ENCODE measurements around the gene SVIL.

SVIL gene

GRCh38 chr10:29647478-29647877 lies 12.7 kb upstream of the SVIL start:
- Histone ChIP-seq H3K27me3 (ENCODE audit: control insufficient read depth, insufficient read depth, low read length) (no peaks in the 10 kb centered on the region), H3K36me3 (ENCODE audit: control insufficient read depth, insufficient read depth, low read length) (no peaks in the 10 kb centered on the region), H3K4me1 (ENCODE audit: control insufficient read depth, insufficient read depth, low read length) (peaks cover 54% of the 10 kb centered on the region), H3K9ac (ENCODE audit: low read length) (no peak overlapping the region), H3K27ac (ENCODE audit: low read depth, low read length) (peak overlapping the region; percentile 80), H3K4me3 (ENCODE audit: low read length) (no peak overlapping the region)

- H3K27ac ChIP-seq (ENCODE audit: low read depth, low read length), result peak overlapping the region; percentile 85
- H3K27me3 ChIP-seq (ENCODE audit: control insufficient read depth, insufficient read depth, low read length), result no peaks in the 10 kb centered on the region
- H3K4me1 ChIP-seq (ENCODE audit: control insufficient read depth, insufficient read depth, low read length), result peaks cover 52% of the 10 kb centered on the region
- H3K36me3 ChIP-seq (ENCODE audit: control insufficient read depth, insufficient read depth, low read length), result no peaks in the 10 kb centered on the region
- no peak overlapping the region for H3K9ac ChIP-seq (ENCODE audit: low read length)
- H3K4me3 ChIP-seq (ENCODE audit: low read length), result peak overlapping the region; percentile 24
These were observed 12.2 kb upstream of the SVIL start for GRCh38 chr10:29646960-29647461.

- Histone ChIP-seq H3K27me3 (ENCODE audit: control insufficient read depth, insufficient read depth, low read length) (no peaks in the 10 kb centered on the region), H3K4me3 (ENCODE audit: low read length) (peak overlapping the region; percentile 24), H3K27ac (ENCODE audit: low read depth, low read length) (peak overlapping the region; percentile 85), H3K4me1 (ENCODE audit: control insufficient read depth, insufficient read depth, low read length) (peaks cover 49% of the 10 kb centered on the region), H3K9ac (ENCODE audit: low read length) (peak overlapping the region; percentile 45), H3K36me3 (ENCODE audit: control insufficient read depth, insufficient read depth, low read length) (no peaks in the 10 kb centered on the region)
These were observed 11.6 kb upstream of the SVIL start for GRCh38 chr10:29646238-29646902.

GRCh38 chr10:29643771-29644501 lies 9.2 kb upstream of the SVIL start:
- Histone ChIP-seq H3K4me1 (ENCODE audit: control insufficient read depth, insufficient read depth, low read length) (peaks cover 49% of the 10 kb centered on the region), H3K4me3 (ENCODE audit: low read length) (no peak overlapping the region), H3K27ac (ENCODE audit: low read depth, low read length) (peak overlapping the region; percentile 92), H3K27me3 (ENCODE audit: control insufficient read depth, insufficient read depth, low read length) (no peaks in the 10 kb centered on the region), H3K9ac (ENCODE audit: low read length) (no peak overlapping the region), H3K36me3 (ENCODE audit: control insufficient read depth, insufficient read depth, low read length) (no peaks in the 10 kb centered on the region)

GRCh38 chr10:29642990-29643389 lies 8.2 kb upstream of the SVIL start:
- no peaks in the 10 kb centered on the region for H3K27me3 ChIP-seq (ENCODE audit: control insufficient read depth, insufficient read depth, low read length)
- no peaks in the 10 kb centered on the region for H3K36me3 ChIP-seq (ENCODE audit: control insufficient read depth, insufficient read depth, low read length)
- H3K9ac ChIP-seq (ENCODE audit: low read length), result no peak overlapping the region
- no peak overlapping the region for H3K4me3 ChIP-seq (ENCODE audit: low read length)
- peak overlapping the region; percentile 92 for H3K27ac ChIP-seq (ENCODE audit: low read depth, low read length)
- H3K4me1 ChIP-seq (ENCODE audit: control insufficient read depth, insufficient read depth, low read length), result peaks cover 40% of the 10 kb centered on the region

GRCh38 chr10:29637537-29637936 lies 2.8 kb upstream of the SVIL start:
- Histone ChIP-seq H3K27ac (ENCODE audit: low read depth, low read length) (peak overlapping the region; percentile 96), H3K36me3 (ENCODE audit: control insufficient read depth, insufficient read depth, low read length) (peaks cover 3% of the 10 kb centered on the region), H3K4me3 (ENCODE audit: low read length) (no peak overlapping the region), H3K4me1 (ENCODE audit: control insufficient read depth, insufficient read depth, low read length) (peaks cover 24% of the 10 kb centered on the region), H3K27me3 (ENCODE audit: control insufficient read depth, insufficient read depth, low read length) (no peaks in the 10 kb centered on the region), H3K9ac (ENCODE audit: low read length) (no peak overlapping the region)

GRCh38 chr10:29636178-29636577 lies 1.4 kb upstream of the SVIL start:
- no peaks in the 10 kb centered on the region for H3K27me3 ChIP-seq (ENCODE audit: control insufficient read depth, insufficient read depth, low read length)
- H3K4me3 ChIP-seq (ENCODE audit: low read length), result no peak overlapping the region
- peak overlapping the region; percentile 96 for H3K27ac ChIP-seq (ENCODE audit: low read depth, low read length)
- peaks cover 27% of the 10 kb centered on the region for H3K4me1 ChIP-seq (ENCODE audit: control insufficient read depth, insufficient read depth, low read length)
- H3K9ac ChIP-seq (ENCODE audit: low read length), result no peak overlapping the region
- H3K36me3 ChIP-seq (ENCODE audit: control insufficient read depth, insufficient read depth, low read length), result peaks cover 3% of the 10 kb centered on the region

- Histone ChIP-seq H3K36me3 (ENCODE audit: control insufficient read depth, insufficient read depth, low read length) (peaks cover 3% of the 10 kb centered on the region), H3K27me3 (ENCODE audit: control insufficient read depth, insufficient read depth, low read length) (no peaks in the 10 kb centered on the region), H3K4me1 (ENCODE audit: control insufficient read depth, insufficient read depth, low read length) (peaks cover 31% of the 10 kb centered on the region), H3K27ac (ENCODE audit: low read depth, low read length) (peak overlapping the region; percentile 96), H3K9ac (ENCODE audit: low read length) (no peak overlapping the region), H3K4me3 (ENCODE audit: low read length) (no peak overlapping the region)
These were observed 957 bp upstream of the SVIL start for GRCh38 chr10:29635711-29636144.

GRCh38 chr10:29634105-29634504 lies 666 bp downstream of the SVIL start:
- H3K27ac ChIP-seq (ENCODE audit: low read depth, low read length), result peak overlapping the region; percentile 96
- H3K4me1 ChIP-seq (ENCODE audit: control insufficient read depth, insufficient read depth, low read length), result peaks cover 37% of the 10 kb centered on the region
- no peaks in the 10 kb centered on the region for H3K27me3 ChIP-seq (ENCODE audit: control insufficient read depth, insufficient read depth, low read length)
- no peak overlapping the region for H3K9ac ChIP-seq (ENCODE audit: low read length)
- peak overlapping the region; percentile 47 for H3K4me3 ChIP-seq (ENCODE audit: low read length)
- peaks cover 3% of the 10 kb centered on the region for H3K36me3 ChIP-seq (ENCODE audit: control insufficient read depth, insufficient read depth, low read length)

- H3K36me3 ChIP-seq (ENCODE audit: control insufficient read depth, insufficient read depth, low read length), result peaks cover 3% of the 10 kb centered on the region
- H3K4me3 ChIP-seq (ENCODE audit: low read length), result peak overlapping the region; percentile 55
- peaks cover 35% of the 10 kb centered on the region for H3K4me1 ChIP-seq (ENCODE audit: control insufficient read depth, insufficient read depth, low read length)
- H3K27ac ChIP-seq (ENCODE audit: low read depth, low read length), result peak overlapping the region; percentile 69
- no peaks in the 10 kb centered on the region for H3K27me3 ChIP-seq (ENCODE audit: control insufficient read depth, insufficient read depth, low read length)
- H3K9ac ChIP-seq (ENCODE audit: low read length), result no peak overlapping the region
These were observed 3.8 kb downstream of the SVIL start for GRCh38 chr10:29631049-29631339.

- Histone ChIP-seq H3K9ac (ENCODE audit: low read length) (no peak overlapping the region), H3K27ac (ENCODE audit: low read depth, low read length) (peak overlapping the region; percentile 69), H3K4me1 (ENCODE audit: control insufficient read depth, insufficient read depth, low read length) (peaks cover 29% of the 10 kb centered on the region), H3K27me3 (ENCODE audit: control insufficient read depth, insufficient read depth, low read length) (no peaks in the 10 kb centered on the region), H3K4me3 (ENCODE audit: low read length) (peak overlapping the region; percentile 55), H3K36me3 (ENCODE audit: control insufficient read depth, insufficient read depth, low read length) (peaks cover 3% of the 10 kb centered on the region)
These were observed 4.3 kb downstream of the SVIL start for GRCh38 chr10:29630205-29631048.

GRCh38 chr10:29628912-29629526 lies 5.8 kb downstream of the SVIL start:
- Histone ChIP-seq H3K4me1 (ENCODE audit: control insufficient read depth, insufficient read depth, low read length) (peaks cover 25% of the 10 kb centered on the region), H3K9ac (ENCODE audit: low read length) (no peak overlapping the region), H3K27ac (ENCODE audit: low read depth, low read length) (peak overlapping the region; percentile 3), H3K4me3 (ENCODE audit: low read length) (no peak overlapping the region), H3K27me3 (ENCODE audit: control insufficient read depth, insufficient read depth, low read length) (no peaks in the 10 kb centered on the region), H3K36me3 (ENCODE audit: control insufficient read depth, insufficient read depth, low read length) (peaks cover 3% of the 10 kb centered on the region)

Data from rectal smooth muscle tissue (tissue), 1 donor.